ENCODE results near the gene TGOLN2.

DNA sequence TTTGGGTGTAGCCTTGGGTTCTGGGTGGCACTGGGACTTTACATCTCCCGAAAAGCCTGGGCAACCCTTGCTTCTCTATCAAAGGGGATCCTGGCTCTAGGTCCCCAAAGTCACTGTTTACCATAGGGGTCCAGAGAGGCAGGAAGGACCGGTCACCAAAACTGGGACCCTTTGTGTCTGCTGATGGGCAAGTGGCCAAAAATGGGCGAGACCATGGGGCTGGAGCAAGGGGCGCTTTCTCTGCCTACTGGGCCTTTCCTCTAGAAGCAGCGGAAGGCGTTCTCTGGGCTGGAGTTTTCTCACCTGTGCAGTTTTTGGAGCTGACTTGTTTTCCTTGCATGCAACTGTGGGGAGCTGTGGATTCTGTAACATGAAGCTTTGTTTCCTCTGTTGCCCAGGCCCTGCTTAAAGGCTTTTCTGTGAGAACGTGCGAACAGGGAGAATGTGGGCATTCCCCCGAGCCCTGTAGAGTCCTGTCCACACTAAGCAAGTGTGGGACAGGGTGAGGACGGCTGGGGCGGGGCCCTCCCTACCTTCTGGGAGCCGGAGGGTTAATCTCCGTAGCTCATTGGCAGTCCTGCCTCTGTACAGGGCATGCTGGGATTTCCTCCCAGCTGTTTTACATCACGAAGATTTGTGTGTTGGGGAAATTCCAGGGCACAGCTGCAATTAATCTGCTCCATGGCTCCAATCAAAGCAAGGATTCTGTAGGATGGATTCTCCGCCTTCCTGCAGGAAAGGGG is 50.2 kb downstream of the TGOLN2 start:
- TF ChIP-seq CTCF (IDR thresholded peaks at IDR 0.05) (no peak), POLR2AphosphoS5 (IDR thresholded peaks at IDR 0.05; ENCODE audit: low read depth, low read length) (no peak)
